T-helper 1 cell (primary cell): ENCODE measurements around the gene BCAS1.
A peak's percentile ranks its signal among the peaks of the same experiment; 100 is the strongest.

Source experiments
- DNase-seq, 5 donors: peaks; one replicate each; pipeline ENCODE4 v3.0.0-alpha.2; 2012 to 2020

The BCAS1 gene

GRCh38 chr20:54076259-54076658 is 5.9 kb upstream of the BCAS1 start:
- no peak for DNase-seq

- no peak for DNase-seq
Measured at GRCh38 chr20:54075322-54075721, 4.9 kb upstream of the BCAS1 start.

GRCh38 chr20:54074511-54074910 is 4.1 kb upstream of the BCAS1 start:
- no peak for DNase-seq

GRCh38 chr20:54073288-54073687 is 2.9 kb upstream of the BCAS1 start:
- DNase-seq, result no peak

- DNase-seq, result no peak
Measured at GRCh38 chr20:54069501-54069971, 858 bp downstream of the BCAS1 start.

- no peak for DNase-seq
Measured at GRCh38 chr20:54068966-54069365, 1.4 kb downstream of the BCAS1 start.

- DNase-seq, result no peak
Measured at GRCh38 chr20:54068495-54068894, 1.9 kb downstream of the BCAS1 start.

- peak in 1 of 5 donors; percentile 33 for DNase-seq
Measured at GRCh38 chr20:54067606-54068174, 2.7 kb downstream of the BCAS1 start.

GRCh38 chr20:54065601-54066038 is 4.8 kb downstream of the BCAS1 start:
- no peak for DNase-seq

GRCh38 chr20:54064939-54065338 is 5.5 kb downstream of the BCAS1 start:
- DNase-seq, result no peak

- peak in 1 of 5 donors; percentile 6 for DNase-seq
Measured at GRCh38 chr20:54063992-54064676, 6.3 kb downstream of the BCAS1 start.

GRCh38 chr20:54063580-54063979 is 6.8 kb downstream of the BCAS1 start:
- DNase-seq, result no peak

GRCh38 chr20:54062812-54063280 is 7.5 kb downstream of the BCAS1 start:
- peak in 1 of 5 donors; percentile 42 for DNase-seq

- no peak for DNase-seq
Measured at GRCh38 chr20:54061101-54061881, 9.1 kb downstream of the BCAS1 start.

GRCh38 chr20:54059691-54060364 is 10.6 kb downstream of the BCAS1 start:
- DNase-seq, result no peak

GRCh38 chr20:54058420-54059139 is 11.8 kb downstream of the BCAS1 start:
- no peak for DNase-seq

- no peak for DNase-seq
Measured at GRCh38 chr20:54056762-54057639, 13.4 kb downstream of the BCAS1 start.

GRCh38 chr20:54054516-54054915 is 15.9 kb downstream of the BCAS1 start:
- DNase-seq, result no peak

- no peak for DNase-seq
Measured at GRCh38 chr20:54051068-54051467, 19.3 kb downstream of the BCAS1 start.

GRCh38 chr20:54048891-54049545 is 21.4 kb downstream of the BCAS1 start:
- DNase-seq, result no peak

GRCh38 chr20:54048481-54048880 is 21.9 kb downstream of the BCAS1 start:
- DNase-seq, result no peak
